ENCODE data around the gene PCAT7.

GRCh38 chr9:94603259-94604160 is 48.6 kb downstream of the PCAT7 start:
- TF ChIP-seq CTCF (IDR thresholded peaks at IDR 0.05; ENCODE audit: borderline replicate concordance, extremely low read depth, low read length, poor library complexity, severe bottlenecking), result peak; percentile 76
- TF ChIP-seq EZH2 (IDR thresholded peaks at IDR 0.05; ENCODE audit: borderline replicate concordance, low read depth, low read length, severe bottlenecking), result no peak

All from DND-41 (cell line).